ENCODE results near the gene UNC13A. TPM values are rescaled to one million over a fixed set of nuclear protein-coding genes. Genes with fewer than 3 reads are reported as not detected.

Gene UNC13A
- total and polyA plus RNA-seq, 2 donors (not counting 3 experiments of a cell fraction or from before 2014, with no cell fraction given), result 0.04 to 0.09 TPM

GRCh38 chr19:17611462-17612244 is 76.5 kb downstream of the UNC13A start:
- H3K79me2 ChIP-seq (ENCODE audit: control insufficient read depth, insufficient read depth, low read length), result no peaks in the 10 kb centered on the region
- no peak overlapping the region for H2AFZ ChIP-seq (ENCODE audit: low read depth, low read length)
- no peak overlapping the region for H3K4me3 ChIP-seq (replicated peaks in 1 of 3; ENCODE audit: insufficient read depth in 1 of 3, low read depth in 1 of 3, low read length in 3 of 3)
- H3K36me3 ChIP-seq (ENCODE audit: control insufficient read depth in 2 of 2, extremely low read depth in 1 of 2, insufficient read depth in 2 of 2, low read length in 2 of 2), result no peaks in the 10 kb centered on the region
- H4K20me1 ChIP-seq (replicated peaks; ENCODE audit: control insufficient read depth, extremely low read depth, insufficient read depth, low read length), result no peaks in the 10 kb centered on the region
- intact Hi-C loops (cut with micrococcal nuclease) (no loop called here), dilution Hi-C loops (cut with MboI; ENCODE audit: extremely low pct_ligation_motif_present, low sequenced_read_pairs) (no loop called here)
- FAIRE-seq (no peak), DNase-seq (ENCODE audit: low read depth, low spot score) (no peak)
- peaks cover 0 to 3% of the 10 kb centered on the region in 2 experiments for H3K27me3 ChIP-seq (ENCODE audit: control insufficient read depth in 2 of 2, insufficient read depth in 2 of 2, low read length in 2 of 2)
- H3K4me1 ChIP-seq (ENCODE audit: control insufficient read depth, extremely low read depth, insufficient read depth, low read length), result no peaks in the 10 kb centered on the region
- no TSS peak for BruUV-seq (replicated peaks)
- POLR2A ChIA-PET, result no interaction called here
- H3K9me1 ChIP-seq (replicated peaks; ENCODE audit: control insufficient read depth, extremely low read depth, insufficient read depth, low read length), result no peaks in the 10 kb centered on the region
- no peaks in the 10 kb centered on the region for H3K9me3 ChIP-seq (replicated peaks; ENCODE audit: control insufficient read depth, insufficient read depth, low read length)
- no peak overlapping the region for H3K27ac ChIP-seq (ENCODE audit: insufficient read depth, low read depth, low read length)
- no peak overlapping the region for H3K4me2 ChIP-seq (ENCODE audit: insufficient read depth, low read length)
- H3K9ac ChIP-seq (replicated peaks; ENCODE audit: extremely low read depth, insufficient read depth, low read length), result no peak overlapping the region
- CTCF ChIA-PET, result interaction anchor here (0.5 to 2.4 kb wide), 6 partner anchors 10 to 794 kb away, joined by 3 to 6 read pairs (median 4); no protein-coding TSS in a partner anchor
- no peak for TF ChIP-seq FOS (IDR thresholded peaks at IDR 0.05; ENCODE audit: borderline replicate concordance, insufficient read depth, low read length)
- no peak for TF ChIP-seq POLR2AphosphoS5 (IDR thresholded peaks at IDR 0.05; ENCODE audit: insufficient read depth, low read depth, low read length)

DNA sequence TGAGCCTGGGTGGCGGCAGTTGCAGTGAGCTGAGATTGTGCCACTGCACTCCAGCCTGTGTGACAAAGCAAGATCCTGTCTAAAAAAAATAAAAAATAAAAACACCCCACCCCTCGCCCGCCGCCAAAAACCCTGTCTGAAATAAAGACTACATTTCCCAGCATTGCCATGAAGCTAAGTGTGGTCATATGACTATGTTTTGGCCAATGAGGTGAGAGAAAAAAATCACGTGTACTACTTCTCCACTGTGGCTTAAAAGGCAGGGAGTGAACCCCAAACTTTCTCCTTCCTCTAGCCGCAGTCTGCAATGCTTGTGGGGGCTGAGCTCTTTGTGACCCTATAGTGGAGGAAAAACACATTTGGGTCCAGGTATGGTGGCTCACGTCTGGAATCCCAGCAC is 77.8 kb downstream of the UNC13A start:
- H3K4me3 ChIP-seq (replicated peaks in 1 of 3; ENCODE audit: insufficient read depth in 1 of 3, low read depth in 1 of 3, low read length in 3 of 3), result no peak overlapping the region
- no TSS peak for BruUV-seq (replicated peaks)
- peak; percentile 14 for DNase-seq (ENCODE audit: low read depth, low spot score)
- H4K20me1 ChIP-seq (replicated peaks; ENCODE audit: control insufficient read depth, extremely low read depth, insufficient read depth, low read length), result no peaks in the 10 kb centered on the region
- peak; percentile 60 for FAIRE-seq
- no peaks in the 10 kb centered on the region for H3K79me2 ChIP-seq (ENCODE audit: control insufficient read depth, insufficient read depth, low read length)
- H2AFZ ChIP-seq (ENCODE audit: low read depth, low read length), result no peak overlapping the region
- H3K9me1 ChIP-seq (replicated peaks; ENCODE audit: control insufficient read depth, extremely low read depth, insufficient read depth, low read length), result no peaks in the 10 kb centered on the region
- no peak for TF ChIP-seq CTCF (IDR thresholded peaks at IDR 0.05; ENCODE audit: extremely low read depth in 1 of 2, insufficient read depth in 1 of 2, low read depth in 1 of 2, low read length in 2 of 2)
- no peak for TF ChIP-seq FOS (IDR thresholded peaks at IDR 0.05; ENCODE audit: borderline replicate concordance, insufficient read depth, low read length)
- no peak for TF ChIP-seq POLR2AphosphoS5 (IDR thresholded peaks at IDR 0.05; ENCODE audit: insufficient read depth, low read depth, low read length)
- TF ChIP-seq GATA2 (IDR thresholded peaks at IDR 0.05; ENCODE audit: insufficient read depth, insufficient read length, low read depth, low read length), result no peak
- TF ChIP-seq MYC (IDR thresholded peaks at IDR 0.05; ENCODE audit: low read depth, low read length), result no peak
- no peak for TF ChIP-seq EZH2 (IDR thresholded peaks at IDR 0.05; ENCODE audit: borderline replicate concordance, low read depth, low read length, severe bottlenecking)
- TF ChIP-seq POLR2A (IDR thresholded peaks at IDR 0.05; ENCODE audit: low read depth, low read length), result no peak
- no peak for TF ChIP-seq JUN (IDR thresholded peaks at IDR 0.05; ENCODE audit: borderline replicate concordance, insufficient read depth, insufficient read length, low read depth)
- TF ChIP-seq, protein P1, sequence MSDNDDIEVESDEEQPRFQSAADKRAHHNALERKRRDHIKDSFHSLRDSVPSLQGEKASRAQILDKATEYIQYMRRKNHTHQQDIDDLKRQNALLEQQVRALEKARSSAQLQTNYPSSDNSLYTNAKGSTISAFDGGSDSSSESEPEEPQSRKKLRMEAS (IDR thresholded peaks at IDR 0.05; ENCODE audit: insufficient read depth, insufficient read length), result no peak
- H3K9me3 ChIP-seq (replicated peaks; ENCODE audit: control insufficient read depth, insufficient read depth, low read length), result no peaks in the 10 kb centered on the region
- dilution Hi-C loops (cut with MboI; ENCODE audit: extremely low pct_ligation_motif_present, low sequenced_read_pairs) (no loop called here), intact Hi-C loops (cut with micrococcal nuclease) (no loop called here)
- POLR2A ChIA-PET, result no interaction called here
- no peaks in the 10 kb centered on the region for H3K27me3 ChIP-seq (ENCODE audit: control insufficient read depth in 2 of 2, insufficient read depth in 2 of 2, low read length in 2 of 2)
- H3K4me2 ChIP-seq (ENCODE audit: insufficient read depth, low read length), result no peak overlapping the region
- no peak overlapping the region for H3K9ac ChIP-seq (replicated peaks; ENCODE audit: extremely low read depth, insufficient read depth, low read length)
- no peaks in the 10 kb centered on the region for H3K4me1 ChIP-seq (ENCODE audit: control insufficient read depth, extremely low read depth, insufficient read depth, low read length)
- CTCF ChIA-PET, result interaction anchor here (1.2 to 1.7 kb wide), 3 partner anchors 12 to 249 kb away, joined by 3 to 6 read pairs (median 5); partner anchors contain the start of gene RPL18A
- no peak overlapping the region for H3K27ac ChIP-seq (ENCODE audit: insufficient read depth, low read depth, low read length)
- H3K36me3 ChIP-seq (ENCODE audit: control insufficient read depth in 2 of 2, extremely low read depth in 1 of 2, insufficient read depth in 2 of 2, low read length in 2 of 2), result no peaks in the 10 kb centered on the region

Measured in endothelial cell of umbilical vein (primary cell).